Smooth muscle cell (in vitro differentiated cells): ENCODE results near the gene HRC. TPM values are rescaled to one million over a fixed set of nuclear protein-coding genes. Genes with fewer than 3 reads are reported as not detected.
A peak's percentile ranks its signal among the peaks of the same experiment; 100 is the strongest.

Experiments used
- DNase-seq: peaks from one replicate; lab custom pipeline; 2025; ENCODE audit not compliant: unreplicated experiment; lab: John Stamatoyannopoulos, UW
- H2AFZ ChIP-seq: fragments of 200-600 bp; sonication (generic); 2 replicates; pipeline ENCODE4 v1.6.0; 2016; ENCODE audit warnings: antibody characterized with exemption, low read depth, mild to moderate bottlenecking
- H3F3A ChIP-seq: fragments of 200-600 bp; sonication (generic); 2 replicates; pipeline ENCODE4 v1.6.0; 2017; ENCODE audit warnings: antibody characterized with exemption, low read depth
- H3K27ac ChIP-seq: fragments of 200-600 bp; sonication (generic); 2 replicates; pipeline ENCODE4 v1.5.1; 2016; ENCODE audit warnings: low read depth, mild to moderate bottlenecking
- H3K27me3 ChIP-seq: fragments of 200-600 bp; sonication (generic); 2 replicates; pipeline ENCODE4 v1.6.1; 2016; ENCODE audit warnings: low read depth, mild to moderate bottlenecking
- H3K36me3 ChIP-seq: fragments of 200-600 bp; sonication (generic); 2 replicates; pipeline ENCODE4 v1.5.1; 2016; ENCODE audit warnings: low read depth
- H3K4me1 ChIP-seq: fragments of 200-600 bp; sonication (generic); 2 replicates; pipeline ENCODE4 v1.5.1; 2016; ENCODE audit warnings: low read depth
- H3K4me2 ChIP-seq: fragments of 200-600 bp; sonication (generic); 2 replicates; pipeline ENCODE4 v1.6.0; 2016; ENCODE audit warnings: mild to moderate bottlenecking
- H3K4me3 ChIP-seq: fragments of 200-600 bp; sonication (generic); 2 replicates; pipeline ENCODE4 v1.5.1; 2016; ENCODE audit warnings: mild to moderate bottlenecking
- H3K79me2 ChIP-seq: fragments of 200-600 bp; sonication (generic); 2 replicates; pipeline ENCODE4 v1.6.0; 2016; ENCODE audit warnings: low read depth, mild to moderate bottlenecking
- H3K9ac ChIP-seq: fragments of 200-600 bp; sonication (generic); 2 replicates; pipeline ENCODE4 v1.6.0; 2016; ENCODE audit warnings: low read depth
- H3K9me3 ChIP-seq: fragments of 200-600 bp; sonication (generic); replicated peaks from 2 replicates; pipeline ENCODE4 v1.5.1; 2016; ENCODE audit warnings: low read depth
- H4K20me1 ChIP-seq: fragments of 200-600 bp; sonication (generic); 2 replicates; pipeline ENCODE4 v1.6.0; 2016; ENCODE audit warnings: low read depth
- WGBS: methylation state at CpG from one replicate; pipeline ENCODE4 v1.1.7; 2016; ENCODE audit warnings: low lambda C conversion rate; 5-methylcytosine and 5-hydroxymethylcytosine counted together
- polyA plus RNA-seq: library from polyadenylated mRNA; unstranded; fragments of >200 nt; fragmentation: Nextera tagmentation; extraction: Ambion mirVana; gene quantifications from 2 replicates; pipeline ENCODE4 v1.2.1, GENCODE V29; 2016
- total RNA-seq: library from RNA; depleted of rRNA; stranded (reverse); fragments of >200 nt; gene quantifications from 2 replicates; pipeline ENCODE4 v1.2.3, GENCODE V29; 2014
- TF ChIP-seq, protein P1 (sequence below): fragments of 200-600 bp; sonication (generic); IDR thresholded peaks from 2 replicates; pipeline ENCODE4 v1.5.1; 2017; ENCODE audit warnings: borderline replicate concordance, mild to moderate bottlenecking, antibody characterized with exemption; ENCODE audit not compliant: insufficient read depth, poor library complexity, severe bottlenecking

HRC gene
- total and polyA plus RNA-seq, 2 experiments from 2014 or later, result 0.06 to 1.1 TPM

DNA sequence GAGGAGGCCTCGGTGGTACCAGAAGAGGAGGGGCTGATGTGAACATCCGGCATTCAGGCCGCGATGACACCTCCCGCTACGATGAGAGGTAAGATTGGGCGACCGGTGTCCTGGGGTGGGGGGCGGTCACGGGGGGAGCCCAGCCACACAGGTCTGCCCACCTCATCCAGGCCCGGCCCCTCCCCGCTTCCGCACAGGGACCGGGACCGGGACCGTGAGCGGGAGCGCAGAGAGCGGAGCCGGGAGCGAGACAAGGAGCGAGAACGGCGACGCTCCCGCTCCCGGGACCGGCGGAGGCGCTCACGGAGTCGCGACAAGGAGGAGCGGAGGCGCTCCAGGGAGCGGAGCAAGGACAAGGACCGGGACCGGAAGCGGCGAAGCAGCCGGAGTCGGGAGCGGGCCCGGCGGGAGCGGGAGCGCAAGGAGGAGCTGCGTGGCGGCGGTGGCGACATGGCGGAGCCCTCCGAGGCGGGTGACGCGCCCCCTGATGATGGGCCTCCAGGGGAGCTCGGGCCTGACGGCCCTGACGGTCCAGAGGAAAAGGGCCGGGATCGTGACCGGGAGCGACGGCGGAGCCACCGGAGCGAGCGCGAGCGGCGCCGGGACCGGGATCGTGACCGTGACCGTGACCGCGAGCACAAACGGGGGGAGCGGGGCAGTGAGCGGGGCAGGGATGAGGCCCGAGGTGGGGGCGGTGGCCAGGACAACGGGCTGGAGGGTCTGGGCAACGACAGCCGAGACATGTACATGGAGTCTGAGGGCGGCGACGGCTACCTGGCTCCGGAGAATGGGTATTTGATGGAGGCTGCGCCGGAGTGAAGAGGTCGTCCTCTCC is 47.4 kb downstream of the HRC start:
- Histone ChIP-seq H3K36me3 (no peaks in the 10 kb centered on the region), H3K4me3 (no peak overlapping the region), H3K79me2 (peaks cover 3% of the 10 kb centered on the region), H3K4me2 (no peak overlapping the region), H2AFZ (no peak overlapping the region), H3K4me1 (peaks cover 4% of the 10 kb centered on the region), H3F3A (peaks cover 24% of the 10 kb centered on the region), H3K9me3 (no peaks in the 10 kb centered on the region), H3K27ac (no peak overlapping the region), H3K27me3 (no peaks in the 10 kb centered on the region), H4K20me1 (peaks cover 64% of the 10 kb centered on the region), H3K9ac (no peak overlapping the region)
- WGBS, result 97% methylated on average over 68 of the region's 93 CpGs
- no peak for DNase-seq
- TF ChIP-seq, protein P1, sequence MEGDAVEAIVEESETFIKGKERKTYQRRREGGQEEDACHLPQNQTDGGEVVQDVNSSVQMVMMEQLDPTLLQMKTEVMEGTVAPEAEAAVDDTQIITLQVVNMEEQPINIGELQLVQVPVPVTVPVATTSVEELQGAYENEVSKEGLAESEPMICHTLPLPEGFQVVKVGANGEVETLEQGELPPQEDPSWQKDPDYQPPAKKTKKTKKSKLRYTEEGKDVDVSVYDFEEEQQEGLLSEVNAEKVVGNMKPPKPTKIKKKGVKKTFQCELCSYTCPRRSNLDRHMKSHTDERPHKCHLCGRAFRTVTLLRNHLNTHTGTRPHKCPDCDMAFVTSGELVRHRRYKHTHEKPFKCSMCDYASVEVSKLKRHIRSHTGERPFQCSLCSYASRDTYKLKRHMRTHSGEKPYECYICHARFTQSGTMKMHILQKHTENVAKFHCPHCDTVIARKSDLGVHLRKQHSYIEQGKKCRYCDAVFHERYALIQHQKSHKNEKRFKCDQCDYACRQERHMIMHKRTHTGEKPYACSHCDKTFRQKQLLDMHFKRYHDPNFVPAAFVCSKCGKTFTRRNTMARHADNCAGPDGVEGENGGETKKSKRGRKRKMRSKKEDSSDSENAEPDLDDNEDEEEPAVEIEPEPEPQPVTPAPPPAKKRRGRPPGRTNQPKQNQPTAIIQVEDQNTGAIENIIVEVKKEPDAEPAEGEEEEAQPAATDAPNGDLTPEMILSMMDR, result no peak

DNA sequence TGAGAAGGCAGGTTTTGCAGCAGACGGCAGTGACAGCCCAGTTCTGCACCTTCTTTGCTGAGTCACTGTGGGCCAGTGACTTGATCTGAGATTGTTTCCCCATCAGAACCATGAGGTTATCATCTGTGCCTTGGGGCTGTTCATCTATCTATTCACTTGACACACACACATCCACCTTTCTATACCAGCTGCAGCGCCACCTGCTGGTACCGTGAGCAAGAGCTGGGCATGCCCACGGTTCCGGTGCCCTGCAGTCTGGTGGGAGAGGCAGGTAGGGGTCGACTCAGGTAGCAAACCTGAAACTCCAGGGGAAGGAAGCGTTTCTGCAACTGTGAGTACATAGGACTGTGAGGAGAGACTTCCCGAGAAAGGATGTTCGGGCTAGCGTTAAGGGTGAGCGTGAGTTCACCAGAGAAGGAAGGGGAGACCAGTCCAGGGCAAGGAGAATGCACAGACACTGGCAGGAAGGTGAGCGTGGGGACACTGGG is 48.5 kb downstream of the HRC start:
- Histone ChIP-seq H3K4me2 (no peak overlapping the region), H3K9ac (no peak overlapping the region), H3K4me3 (no peak overlapping the region), H4K20me1 (peaks cover 72% of the 10 kb centered on the region), H3F3A (peaks cover 24% of the 10 kb centered on the region), H3K4me1 (peaks cover 4% of the 10 kb centered on the region), H3K79me2 (peaks cover 3% of the 10 kb centered on the region), H2AFZ (no peak overlapping the region), H3K27me3 (no peaks in the 10 kb centered on the region), H3K9me3 (no peaks in the 10 kb centered on the region), H3K27ac (no peak overlapping the region), H3K36me3 (no peaks in the 10 kb centered on the region)
- 76% methylated on average over 12 of the region's 12 CpGs for WGBS
- DNase-seq, result no peak
- TF ChIP-seq, protein P1, result peak; percentile 78

DNA sequence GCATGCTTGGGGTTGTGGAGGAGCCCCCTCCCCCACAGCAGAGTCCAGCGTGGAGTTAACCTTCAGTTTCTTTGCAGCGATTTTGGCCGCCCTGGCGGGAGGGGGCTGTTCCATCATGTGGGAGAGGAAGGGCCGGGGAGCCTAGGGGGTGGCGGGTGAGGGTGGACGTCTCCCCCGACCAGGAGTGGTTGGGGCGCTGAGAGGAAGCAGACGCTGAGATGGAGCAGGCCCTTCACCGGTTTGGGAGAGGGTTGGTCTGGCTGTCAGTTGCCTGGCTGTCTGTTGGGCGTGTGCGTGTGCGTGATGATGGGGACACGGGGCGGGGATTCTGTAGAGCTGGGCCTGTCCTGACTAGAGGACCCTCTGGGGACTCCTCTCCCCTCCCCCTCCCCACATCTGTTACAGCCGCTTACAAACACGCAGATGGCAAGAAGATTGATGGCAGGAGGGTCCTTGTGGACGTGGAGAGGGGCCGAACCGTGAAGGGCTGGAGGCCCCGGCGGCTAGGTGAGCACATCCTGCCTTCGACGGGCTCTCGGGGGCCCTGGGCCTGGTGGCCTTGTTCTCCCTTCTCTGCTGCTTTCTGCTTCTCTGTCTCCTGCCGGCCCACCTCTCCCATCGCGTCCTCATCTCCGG is 50.8 kb downstream of the HRC start:
- Histone ChIP-seq H3K4me2 (no peak overlapping the region), H3K4me1 (no peaks in the 10 kb centered on the region), H3K36me3 (no peaks in the 10 kb centered on the region), H3K9ac (no peak overlapping the region), H3K4me3 (no peak overlapping the region), H3K9me3 (no peaks in the 10 kb centered on the region), H3K27ac (no peak overlapping the region), H2AFZ (no peak overlapping the region), H4K20me1 (peaks cover 81% of the 10 kb centered on the region), H3K79me2 (peaks cover 8% of the 10 kb centered on the region), H3K27me3 (no peaks in the 10 kb centered on the region), H3F3A (peaks cover 13% of the 10 kb centered on the region)
- no peak for DNase-seq
- TF ChIP-seq, protein P1, result no peak
- WGBS, result 95% methylated on average over 25 of the region's 30 CpGs
